Amniotic epithelial cell (primary cell): ENCODE results near the gene PPARG.
"Not testable (repeated sequence)": the region's sequence is repeated elsewhere in the genome, so short reads cannot be mapped to it uniquely, and the experiment has no call there.

ENCODE experiments used
- DNase-seq: peaks from one replicate; pipeline ENCODE4 v3.0.0-alpha.2; 2010; ENCODE audit warnings: low read depth

PPARG gene

DNA sequence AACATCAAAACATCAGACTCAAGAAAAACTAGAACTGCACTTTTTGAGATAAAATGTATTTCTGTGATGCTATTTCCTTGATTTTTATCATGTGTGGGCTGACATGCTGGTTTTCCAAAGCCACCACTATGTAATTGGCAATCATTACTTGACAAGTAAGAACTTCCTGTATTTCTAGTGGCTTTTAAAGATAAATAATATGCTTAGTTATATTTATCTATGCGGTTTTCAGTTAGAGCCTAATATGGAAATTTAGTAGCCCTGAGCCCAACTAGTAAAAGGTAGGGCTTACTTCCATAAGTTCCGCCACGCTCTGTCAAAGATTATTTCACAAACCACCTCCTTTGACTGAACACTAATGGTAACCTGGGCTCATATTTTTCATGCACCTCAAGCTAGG is 91.6 kb downstream of the PPARG start:
- DNase-seq, result no peak

- no peak for DNase-seq
These were observed 92.3 kb downstream of the PPARG start for GRCh38 chr3:12381199-12381598.

- DNase-seq, result no peak
These were observed 94.3 kb downstream of the PPARG start for GRCh38 chr3:12383218-12383617.

GRCh38 chr3:12384451-12385233 is 95.8 kb downstream of the PPARG start:
- DNase-seq, result no peak

DNA sequence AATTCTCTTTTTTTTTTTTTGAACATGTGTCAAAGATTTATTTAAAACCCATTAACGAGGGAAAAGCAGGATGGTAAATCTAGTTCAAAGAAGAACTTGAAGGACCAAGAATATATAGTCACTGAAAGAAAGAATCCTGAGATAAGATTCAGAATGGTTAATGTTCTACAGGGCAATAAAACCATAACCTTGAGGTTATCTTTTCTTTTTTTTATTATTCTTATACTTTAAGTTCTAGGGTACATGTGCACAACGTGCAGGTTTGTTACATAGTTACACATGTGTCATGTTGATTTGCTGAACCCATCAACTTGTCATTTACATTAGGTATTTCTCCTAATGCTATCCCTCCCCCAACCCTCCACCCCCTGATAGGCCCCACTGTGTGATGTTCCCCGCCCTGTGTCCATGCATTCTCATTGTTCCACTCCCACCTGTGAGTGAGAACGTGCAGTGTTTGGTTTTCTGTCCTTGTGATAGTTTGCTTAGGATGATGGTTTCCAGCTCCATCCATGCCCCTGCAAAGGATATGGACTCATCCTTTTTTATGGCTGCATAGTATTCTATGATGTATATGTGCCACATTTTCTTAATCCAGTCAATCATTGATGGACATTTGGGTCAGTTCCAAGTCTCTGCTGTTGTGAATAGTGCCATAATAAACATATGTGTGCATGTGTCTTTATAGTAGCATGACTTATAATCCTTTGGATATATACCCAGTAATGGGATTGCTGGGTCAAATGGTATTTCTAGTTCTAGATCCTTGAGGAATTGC is 97.8 kb downstream of the PPARG start:
- not testable (repeated sequence) for DNase-seq

DNA sequence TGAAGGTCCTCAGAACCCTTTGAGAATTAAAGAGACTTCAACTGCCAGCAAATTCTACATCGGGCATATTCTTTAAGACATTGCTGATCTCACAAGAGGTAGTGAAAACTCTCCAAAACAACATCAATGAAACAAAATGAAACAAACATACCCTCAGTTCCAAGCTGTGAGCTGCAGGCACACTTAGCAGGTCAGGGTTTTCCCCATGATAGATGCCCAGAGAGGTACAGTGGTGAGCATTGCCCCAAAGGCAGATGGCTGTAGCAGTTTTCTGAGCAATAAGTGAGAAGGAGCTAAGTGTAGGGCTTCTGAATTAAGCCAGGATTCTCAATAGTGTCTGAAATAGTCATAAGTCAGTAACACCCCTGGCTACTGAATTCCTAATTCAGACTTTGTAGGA is 99.3 kb downstream of the PPARG start:
- DNase-seq, result no peak

DNA sequence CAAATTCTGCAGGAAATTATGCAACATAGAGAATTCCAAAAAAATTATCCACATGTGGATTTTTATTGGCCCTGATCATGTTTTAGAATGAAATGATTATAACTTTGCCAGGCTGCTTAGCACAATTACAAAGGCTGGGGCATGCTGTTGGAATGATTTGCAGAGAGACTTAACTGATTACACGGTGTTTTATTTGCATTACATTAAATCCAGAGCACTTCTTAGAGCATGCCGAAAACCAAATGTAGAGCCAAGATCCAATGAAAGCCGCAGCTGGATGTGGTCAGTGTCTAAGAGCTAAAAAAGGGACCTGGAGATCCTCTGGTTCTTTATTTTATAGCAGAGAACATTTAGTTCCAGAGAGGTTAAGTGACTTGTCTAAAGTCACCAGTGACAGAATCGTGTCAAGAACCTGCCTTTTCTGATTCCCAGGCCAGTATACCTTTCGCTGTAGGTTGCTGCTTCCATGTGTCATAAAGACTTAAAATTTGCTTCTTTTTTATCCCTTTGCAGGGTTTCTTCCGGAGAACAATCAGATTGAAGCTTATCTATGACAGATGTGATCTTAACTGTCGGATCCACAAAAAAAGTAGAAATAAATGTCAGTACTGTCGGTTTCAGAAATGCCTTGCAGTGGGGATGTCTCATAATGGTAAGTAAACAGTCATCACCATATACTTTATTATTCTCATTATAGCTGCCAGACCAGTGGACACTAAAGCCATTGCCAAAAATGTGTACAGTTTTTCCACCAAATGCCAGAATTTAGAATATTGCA is 103.4 kb downstream of the PPARG start:
- no peak for DNase-seq

DNA sequence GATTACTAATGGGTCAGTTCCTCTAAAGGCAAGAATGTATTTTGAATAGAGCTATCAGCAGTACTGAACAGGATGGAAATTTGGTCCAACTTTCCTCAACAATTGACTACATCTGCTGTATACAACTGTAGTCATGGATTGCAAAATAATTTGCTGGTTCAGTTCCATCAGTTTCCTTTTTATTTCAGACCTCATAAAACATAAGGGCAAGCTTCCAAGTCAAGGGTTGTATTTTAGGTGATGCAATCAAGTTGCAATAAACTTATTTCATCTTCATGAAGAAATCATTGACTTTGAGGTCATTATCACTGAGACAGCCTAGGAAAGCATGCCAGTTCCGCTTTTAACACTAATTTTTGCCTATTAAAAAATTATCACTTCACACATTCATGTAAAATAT is 105.0 kb downstream of the PPARG start:
- peak; percentile 91 for DNase-seq

DNA sequence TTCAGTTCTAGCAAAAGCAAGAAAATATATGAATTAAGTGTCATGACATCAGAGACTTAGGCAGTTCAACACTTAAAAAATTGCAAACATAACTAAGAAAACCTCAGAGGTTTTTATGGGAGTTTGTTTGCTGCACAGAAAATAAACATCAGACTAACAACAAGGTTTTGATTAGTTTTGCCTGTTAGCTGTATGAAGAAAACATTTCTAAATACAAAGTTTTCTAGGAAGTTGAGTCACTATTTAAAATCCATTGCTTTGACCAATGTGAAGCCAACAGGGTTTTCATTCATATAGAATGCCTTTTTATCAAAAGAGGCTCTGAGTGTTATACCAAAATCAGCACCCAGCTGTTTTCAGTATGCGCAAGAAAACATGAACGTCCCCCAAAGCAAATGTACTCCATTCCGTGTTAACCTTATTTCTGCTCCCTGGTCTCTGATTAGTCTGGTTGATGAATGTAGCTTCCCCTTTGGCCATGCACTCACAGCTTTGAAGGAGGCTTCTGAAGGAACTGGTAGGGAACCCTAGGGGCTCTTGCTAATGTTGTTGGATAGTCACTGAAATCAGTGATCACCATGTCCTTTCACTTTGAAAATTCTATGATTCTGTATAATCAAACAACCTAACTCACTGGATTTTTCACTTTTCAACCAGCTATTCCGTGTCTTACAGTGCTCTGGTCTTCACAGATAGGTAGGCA is 105.8 kb downstream of the PPARG start:
- DNase-seq, result no peak

GRCh38 chr3:12395349-12396012 is 106.6 kb downstream of the PPARG start:
- DNase-seq, result no peak

- DNase-seq, result no peak
These were observed 107.6 kb downstream of the PPARG start for GRCh38 chr3:12396471-12396870.

DNA sequence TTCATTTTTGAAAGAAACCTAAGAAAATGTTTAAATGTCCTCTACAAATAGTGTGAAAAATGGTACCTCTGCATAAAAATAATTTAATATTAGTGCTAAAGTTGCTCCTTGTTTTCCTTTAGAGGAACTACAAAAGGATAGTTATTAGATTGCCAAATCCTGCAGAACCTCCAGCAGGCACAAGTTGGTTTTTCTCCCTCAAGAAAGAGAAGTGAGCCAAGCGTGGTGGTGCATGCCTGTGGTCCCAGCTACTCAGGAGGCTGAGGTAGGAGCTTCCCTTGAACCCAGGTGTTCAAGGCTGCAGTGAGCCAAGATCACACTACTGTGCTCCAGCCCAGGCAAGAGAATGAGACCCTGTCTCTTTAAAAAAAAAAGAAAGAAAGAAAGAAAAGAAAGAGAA is 110.4 kb downstream of the PPARG start:
- no peak for DNase-seq

- DNase-seq, result peak; percentile 86
These were observed 111.8 kb downstream of the PPARG start for GRCh38 chr3:12400616-12401194.

DNA sequence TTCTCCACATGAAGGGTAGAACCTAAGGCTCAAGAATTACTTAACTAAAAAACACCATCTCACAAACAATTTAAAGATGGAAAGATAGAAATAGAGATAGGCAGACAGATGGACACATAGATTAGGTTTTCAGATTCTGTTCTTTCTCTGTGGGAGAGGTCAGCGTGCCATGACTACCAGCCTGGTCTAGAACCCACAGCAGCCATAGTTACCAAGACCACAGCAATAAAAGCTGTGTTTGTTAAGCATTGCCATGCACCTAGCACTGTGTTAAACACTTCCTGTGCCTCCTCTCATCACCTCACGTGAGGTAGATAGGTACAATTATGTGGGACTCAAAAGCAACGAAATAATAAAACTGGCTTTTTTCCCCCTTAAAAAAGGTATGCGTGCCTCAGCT is 112.3 kb downstream of the PPARG start:
- no peak for DNase-seq

DNA sequence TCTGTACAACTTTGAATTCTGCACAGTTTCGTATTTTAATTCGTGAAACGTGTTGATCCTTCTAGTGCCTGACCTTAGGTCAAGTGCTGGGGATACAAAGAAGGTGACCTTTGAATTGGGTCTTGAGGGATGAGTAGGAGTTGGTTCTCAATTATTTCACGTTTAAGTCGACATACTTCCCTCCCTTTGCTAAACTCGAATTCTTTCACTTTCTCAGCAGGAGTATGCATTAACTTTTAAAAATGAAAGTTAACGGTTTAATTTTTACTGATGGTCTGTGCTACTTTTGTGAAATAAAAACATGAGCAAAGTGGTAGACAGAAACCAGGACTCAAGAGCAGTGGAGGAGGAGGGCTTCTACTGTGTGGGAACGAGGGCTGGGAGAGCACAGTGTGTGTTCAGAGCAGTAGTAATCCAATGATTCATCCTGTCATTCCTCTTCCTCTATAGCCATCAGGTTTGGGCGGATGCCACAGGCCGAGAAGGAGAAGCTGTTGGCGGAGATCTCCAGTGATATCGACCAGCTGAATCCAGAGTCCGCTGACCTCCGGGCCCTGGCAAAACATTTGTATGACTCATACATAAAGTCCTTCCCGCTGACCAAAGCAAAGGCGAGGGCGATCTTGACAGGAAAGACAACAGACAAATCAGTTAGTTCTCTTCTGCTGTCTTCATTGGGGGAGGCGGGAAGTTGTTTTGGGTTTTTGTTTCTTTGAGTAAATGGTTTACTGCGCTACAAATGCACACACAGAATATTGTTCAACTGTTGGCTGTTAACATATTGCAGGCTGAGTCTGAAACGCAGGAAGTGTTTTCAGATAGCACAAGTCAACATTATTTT is 116.8 kb downstream of the PPARG start:
- peak; percentile 99 for DNase-seq

- no peak for DNase-seq
These were observed 120.3 kb downstream of the PPARG start for GRCh38 chr3:12408984-12409683.

DNA sequence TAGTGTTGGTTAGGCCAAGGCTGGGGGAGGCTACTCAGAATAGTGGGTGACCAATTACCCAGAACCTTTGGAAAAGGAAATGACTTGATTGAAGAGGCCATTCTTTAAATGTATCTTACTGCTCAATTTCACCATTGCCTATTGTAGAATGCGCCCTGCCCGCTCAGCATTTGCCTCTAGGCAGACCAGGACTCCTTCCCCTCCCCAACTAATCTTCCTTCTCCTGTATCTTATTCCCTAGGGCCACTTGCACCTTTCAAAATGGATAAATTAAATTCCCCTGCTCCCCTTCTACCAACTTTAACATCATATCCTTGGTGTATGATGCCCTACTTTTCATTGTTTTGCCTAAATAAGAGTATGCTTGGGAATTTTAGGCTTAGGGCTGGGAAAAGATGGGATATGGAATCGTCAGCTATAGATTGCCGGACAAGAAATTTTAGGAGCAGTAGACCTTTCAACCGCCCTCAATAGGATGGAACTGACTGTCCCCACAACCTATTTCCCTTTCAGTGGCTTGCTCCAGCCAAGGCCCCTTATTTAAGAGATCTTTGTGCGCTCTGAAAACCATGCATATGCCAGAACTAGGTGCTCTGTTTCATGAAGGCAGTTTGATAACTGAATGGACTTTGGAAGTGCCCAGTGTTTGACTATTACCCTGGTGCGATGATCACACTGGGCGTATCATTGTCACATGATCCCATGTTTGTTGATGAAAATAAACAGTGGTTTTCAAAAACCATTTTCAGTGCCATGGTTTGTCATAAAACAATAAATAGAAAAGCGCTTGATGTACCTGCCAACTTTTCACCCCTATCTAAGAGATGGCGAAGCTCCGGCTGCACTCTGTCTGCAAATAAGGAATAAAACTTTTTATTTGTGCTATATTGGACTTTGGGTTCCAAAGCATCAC is 121.1 kb downstream of the PPARG start:
- DNase-seq, result no peak

- DNase-seq, result no peak
These were observed 124.9 kb downstream of the PPARG start for GRCh38 chr3:12413721-12414255.
